ENCODE data around the gene ZNF264.

DNA sequence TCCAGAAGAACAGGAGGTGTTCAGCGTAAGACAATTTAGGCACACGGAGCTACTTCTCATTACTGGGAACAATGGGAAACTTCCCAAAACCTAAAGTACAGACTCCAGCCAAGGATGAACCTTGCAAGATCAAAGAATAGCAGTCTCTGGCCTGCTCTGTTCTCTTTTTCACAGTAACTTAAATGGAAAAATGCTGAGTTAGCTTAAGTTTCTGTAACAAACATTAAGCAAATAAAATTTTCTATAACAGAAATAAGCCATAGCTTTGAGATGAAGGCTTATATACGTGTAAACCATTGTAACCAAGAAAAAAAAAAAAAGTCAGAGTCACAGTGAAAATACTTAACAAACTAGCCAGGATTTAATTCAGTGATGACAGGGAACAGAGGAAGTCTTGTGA is 70.7 kb downstream of the ZNF264 start:
- TF ChIP-seq, protein P1, sequence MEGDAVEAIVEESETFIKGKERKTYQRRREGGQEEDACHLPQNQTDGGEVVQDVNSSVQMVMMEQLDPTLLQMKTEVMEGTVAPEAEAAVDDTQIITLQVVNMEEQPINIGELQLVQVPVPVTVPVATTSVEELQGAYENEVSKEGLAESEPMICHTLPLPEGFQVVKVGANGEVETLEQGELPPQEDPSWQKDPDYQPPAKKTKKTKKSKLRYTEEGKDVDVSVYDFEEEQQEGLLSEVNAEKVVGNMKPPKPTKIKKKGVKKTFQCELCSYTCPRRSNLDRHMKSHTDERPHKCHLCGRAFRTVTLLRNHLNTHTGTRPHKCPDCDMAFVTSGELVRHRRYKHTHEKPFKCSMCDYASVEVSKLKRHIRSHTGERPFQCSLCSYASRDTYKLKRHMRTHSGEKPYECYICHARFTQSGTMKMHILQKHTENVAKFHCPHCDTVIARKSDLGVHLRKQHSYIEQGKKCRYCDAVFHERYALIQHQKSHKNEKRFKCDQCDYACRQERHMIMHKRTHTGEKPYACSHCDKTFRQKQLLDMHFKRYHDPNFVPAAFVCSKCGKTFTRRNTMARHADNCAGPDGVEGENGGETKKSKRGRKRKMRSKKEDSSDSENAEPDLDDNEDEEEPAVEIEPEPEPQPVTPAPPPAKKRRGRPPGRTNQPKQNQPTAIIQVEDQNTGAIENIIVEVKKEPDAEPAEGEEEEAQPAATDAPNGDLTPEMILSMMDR (IDR thresholded peaks at IDR 0.05): no peak
- TF ChIP-seq POLR2A (IDR thresholded peaks at IDR 0.05): no peak
